Left forelimb (tissue), 1 donor: ENCODE measurements around the gene VAPA.

ENCODE experiments used
- DNase-seq: peaks from one replicate; pipeline ENCODE4 v3.0.0-alpha.2; 2018; ENCODE audit warnings: low spot score

VAPA gene

DNA sequence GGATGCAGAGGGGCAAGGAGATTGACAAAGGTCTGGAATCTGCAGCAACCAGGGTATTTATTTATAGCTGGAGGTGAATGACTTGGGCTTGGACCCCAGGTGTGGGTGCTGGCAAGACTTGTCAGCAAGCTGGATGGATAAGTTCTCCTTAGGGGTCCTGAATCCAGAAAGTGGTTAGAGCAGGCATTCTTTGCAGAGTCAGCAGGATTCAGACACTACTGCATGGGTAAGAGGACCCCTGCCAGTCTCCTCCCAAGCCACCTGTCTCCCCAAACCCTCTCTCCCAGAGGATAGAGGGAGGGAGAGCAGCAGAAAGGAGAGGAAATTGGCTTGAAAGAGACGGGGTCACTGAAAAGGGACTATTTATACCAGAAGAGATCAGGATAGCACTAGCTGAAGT, 89.5 kb downstream of the VAPA start:
- DNase-seq = no peak

DNA sequence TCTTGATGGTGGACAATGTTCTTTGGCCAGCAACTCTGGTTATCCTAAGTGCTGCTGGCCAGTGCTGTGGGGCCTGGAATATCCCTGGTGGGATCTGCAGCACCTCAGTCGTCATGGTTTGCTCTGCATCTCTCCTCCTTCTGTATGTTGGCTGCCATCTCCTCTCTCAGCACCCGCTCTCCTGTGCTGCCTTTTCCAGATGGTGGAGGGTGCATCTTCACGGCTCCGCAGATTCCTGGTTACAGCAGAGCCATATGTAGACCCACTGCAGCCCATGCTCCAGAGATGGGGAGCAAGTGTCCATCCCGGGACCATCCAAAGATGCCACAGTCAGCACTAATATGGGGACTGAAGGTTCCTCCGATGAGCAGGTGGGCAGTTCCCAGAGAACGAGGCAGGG, 90.0 kb downstream of the VAPA start:
- DNase-seq = no peak

DNA sequence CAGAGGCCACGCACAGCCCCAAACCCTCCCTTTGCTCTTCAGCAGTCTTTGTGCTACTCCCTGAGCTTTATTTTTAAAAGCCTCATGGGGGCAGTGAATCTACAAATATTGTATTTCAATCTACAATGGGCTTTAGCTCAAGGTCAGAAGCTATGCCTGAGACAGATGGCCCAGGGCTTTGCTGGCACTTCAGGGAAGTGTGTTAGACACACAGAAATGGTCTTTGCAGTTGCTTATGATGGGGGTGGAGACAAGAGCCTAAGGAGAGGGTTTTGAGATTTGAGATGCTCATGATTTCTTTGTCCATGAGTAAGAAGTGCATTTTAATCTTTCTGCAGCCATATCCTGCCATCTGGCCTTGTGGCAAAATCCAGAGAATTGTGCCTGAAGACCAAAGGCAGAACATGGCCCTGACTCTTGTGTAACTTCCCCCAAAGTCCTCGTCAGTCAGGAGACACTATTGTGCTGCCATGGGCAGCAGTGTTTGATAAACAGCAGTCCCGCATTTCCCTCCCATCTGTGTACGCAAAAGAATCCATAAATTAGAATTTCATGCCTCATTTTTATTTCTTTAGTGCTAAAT, 92.6 kb downstream of the VAPA start:
- DNase-seq = no peak

DNA sequence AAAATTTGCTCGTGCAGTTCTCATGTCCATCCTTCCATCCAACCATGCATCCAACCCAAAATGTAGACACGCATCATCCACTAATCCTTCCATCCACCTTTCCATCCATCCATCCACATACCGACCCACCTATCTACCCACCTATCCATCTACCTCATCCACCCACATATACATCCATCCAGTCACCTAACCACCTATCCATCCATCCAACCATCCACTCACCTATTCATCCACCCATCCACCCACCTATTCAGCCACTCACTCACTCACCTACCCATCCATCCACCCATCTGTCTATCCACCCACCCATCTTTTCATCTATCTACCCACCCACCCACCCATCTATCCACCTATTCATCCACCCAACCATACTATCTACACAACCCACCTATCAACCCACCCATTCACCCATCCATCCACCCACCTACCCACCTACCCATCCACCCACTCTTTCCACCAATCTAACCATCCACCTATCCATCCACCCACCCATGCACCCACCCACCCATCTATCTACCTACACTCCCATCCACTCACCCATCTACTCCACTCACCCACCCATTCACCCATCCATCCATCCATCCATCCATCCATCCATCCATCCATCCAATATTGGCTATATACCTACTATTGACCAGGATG, 94.3 kb downstream of the VAPA start:
- DNase-seq = no peak
